Ammon's horn (tissue), 1 donor: Measurements from ENCODE around the gene MUC5B.

Experiments
- DNase-seq: peaks from one replicate; pipeline ENCODE4 v3.0.0-alpha.2; 2016; ENCODE audit warnings: low spot score

Gene MUC5B

DNA sequence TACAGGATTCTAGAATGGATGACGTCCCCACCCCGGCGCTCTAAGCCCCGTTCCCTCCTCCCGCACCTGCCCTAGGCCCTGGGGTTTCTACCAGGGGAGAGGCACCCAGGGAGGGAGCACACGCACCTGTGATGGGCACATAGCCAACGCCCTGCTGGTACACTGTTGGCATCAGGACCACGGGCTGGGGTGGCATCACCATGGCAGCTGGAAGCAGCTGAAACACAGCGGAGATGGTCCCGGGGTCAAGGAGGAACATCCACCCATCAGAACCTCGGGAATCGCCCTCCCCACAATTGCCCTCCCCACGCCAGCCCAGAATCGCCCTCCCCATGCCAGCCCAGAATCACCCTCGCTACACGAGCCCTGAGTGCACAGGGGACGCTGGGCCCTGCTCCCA, 63.0 kb downstream of the MUC5B start:
- no peak for DNase-seq

DNA sequence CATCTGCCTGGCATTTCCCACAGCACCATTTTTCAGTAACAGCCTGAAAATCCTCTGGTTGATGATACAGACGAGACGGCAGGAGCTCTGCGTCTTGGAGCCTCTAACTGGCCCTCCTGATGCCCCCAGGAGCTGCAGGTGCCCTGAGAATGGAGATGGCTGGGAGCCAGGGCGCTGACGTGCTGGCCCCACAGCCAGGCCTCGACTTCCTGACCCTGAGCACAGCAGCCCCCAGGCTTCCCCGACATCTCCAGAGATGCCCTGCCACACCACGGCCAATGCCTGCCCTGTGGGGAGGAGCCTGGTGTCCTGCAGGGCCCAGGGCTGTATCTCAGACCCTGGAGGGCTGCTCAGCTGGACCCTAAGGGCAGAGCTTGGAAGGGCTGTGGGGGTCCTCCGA, 65.1 kb downstream of the MUC5B start:
- no peak for DNase-seq

DNA sequence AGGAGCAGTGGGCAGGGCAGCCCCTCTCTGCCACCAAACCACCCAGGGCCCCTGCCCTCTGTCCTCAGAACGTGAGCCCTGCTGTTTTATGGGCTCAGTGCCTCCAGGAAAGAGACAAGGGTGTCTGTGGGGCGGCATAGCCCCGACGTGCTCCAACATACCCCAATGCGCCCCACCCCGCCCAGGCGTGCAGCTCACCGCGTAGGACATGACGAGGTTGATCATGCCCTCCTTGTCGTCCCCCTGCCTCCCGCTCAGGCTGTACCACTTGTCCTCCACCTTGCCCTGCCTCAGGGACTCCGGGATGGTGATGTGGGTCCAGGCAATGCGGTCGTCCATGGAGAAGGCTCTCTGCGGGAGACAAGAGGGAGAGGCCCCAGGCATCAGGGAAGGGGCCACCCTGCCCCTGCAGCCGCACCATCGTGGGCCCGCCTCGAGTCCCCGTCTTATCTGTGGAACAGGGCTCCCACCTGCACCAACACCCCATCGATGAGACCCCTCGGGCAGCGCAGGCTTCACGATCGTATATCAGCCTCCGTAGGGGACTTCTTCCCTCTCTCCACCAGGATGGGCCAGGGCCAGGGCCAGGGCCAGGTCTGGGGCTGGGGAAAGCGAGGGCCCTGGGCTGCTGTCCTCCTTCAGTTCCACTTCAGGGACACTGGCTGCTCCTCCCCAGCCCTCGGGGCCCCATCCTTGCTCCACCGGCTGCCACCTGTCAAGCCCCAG, 65.7 kb downstream of the MUC5B start:
- DNase-seq: no peak

DNA sequence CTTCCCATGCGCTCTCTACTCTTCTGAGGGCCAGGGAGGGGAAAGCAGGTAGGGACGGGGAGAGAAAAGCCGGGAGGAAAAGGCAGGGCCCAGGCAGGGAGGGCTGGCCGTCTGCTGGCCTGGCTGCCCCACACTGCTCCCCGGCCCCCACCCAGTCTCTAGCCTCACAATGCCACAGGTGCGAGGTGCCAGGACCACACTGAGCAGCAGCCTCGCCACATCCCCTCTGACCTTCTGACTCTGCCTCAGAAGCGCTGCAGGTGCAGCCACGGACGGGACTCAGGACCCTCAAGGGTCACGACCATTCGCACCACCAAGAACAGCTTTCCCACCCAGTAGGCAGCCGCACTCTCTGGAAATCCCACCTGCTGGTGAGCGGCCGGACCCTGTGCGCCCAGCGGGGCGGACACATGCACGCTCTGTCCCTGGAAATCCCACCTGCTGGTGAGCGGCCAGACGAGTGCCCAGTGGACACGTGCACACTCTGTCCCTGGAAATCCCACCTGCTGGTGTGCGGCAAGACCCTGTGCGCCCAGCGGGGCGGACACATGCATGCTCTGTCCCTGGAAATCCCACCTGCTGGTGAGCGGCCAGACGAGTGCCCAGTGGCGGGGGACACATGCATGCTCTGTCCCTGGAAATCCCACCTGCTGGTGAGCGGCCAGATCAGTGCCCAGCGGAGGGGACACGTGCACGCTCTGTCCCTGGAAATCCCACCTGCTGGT, 66.5 kb downstream of the MUC5B start:
- DNase-seq: no peak

DNA sequence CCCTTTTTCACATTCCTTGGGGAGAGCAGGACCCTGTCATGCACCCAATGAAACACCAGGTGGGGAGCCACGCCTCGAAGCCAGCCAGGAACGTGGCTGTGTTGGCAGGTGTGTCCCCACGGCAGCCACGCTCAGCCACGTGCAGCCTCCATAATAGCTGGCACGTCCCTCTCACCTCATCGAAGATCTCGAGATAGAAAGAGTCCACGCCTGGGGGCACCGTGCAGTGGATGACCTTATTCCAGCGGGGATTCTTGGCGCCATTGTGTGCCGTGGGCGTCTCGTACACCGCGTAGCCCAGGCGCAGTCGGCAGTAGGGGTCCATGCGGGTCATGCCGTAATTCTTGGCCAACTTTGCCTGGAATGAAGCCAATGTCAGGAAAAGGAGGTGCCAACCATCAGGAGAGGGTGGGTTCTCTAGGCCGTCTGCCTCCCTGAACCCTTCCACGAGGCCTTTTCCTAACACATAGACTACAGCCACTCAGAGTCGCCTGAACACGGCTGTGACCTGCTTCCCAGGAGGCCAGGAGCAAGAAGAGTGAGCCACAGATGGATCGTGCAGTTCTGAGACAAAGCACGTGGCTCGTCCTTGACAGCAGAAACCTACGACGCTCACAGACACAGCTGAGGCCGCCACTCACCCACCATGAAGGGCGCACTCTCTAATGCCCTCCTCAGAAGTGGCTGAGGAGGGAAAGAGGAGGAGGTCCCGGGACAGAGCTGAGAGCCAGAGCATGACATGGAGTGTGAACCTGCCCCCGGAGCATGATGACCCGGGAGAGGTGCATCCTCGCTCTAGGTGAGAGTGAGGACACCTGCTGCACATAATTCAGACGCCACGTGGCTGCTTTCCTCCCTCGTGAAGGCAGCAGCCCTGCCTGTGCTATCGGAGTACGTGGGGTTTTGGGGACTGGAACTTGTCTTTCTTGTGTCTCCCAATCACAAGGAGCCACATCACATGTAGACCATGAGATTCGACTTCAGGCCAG, 67.5 kb downstream of the MUC5B start:
- DNase-seq: no peak

DNA sequence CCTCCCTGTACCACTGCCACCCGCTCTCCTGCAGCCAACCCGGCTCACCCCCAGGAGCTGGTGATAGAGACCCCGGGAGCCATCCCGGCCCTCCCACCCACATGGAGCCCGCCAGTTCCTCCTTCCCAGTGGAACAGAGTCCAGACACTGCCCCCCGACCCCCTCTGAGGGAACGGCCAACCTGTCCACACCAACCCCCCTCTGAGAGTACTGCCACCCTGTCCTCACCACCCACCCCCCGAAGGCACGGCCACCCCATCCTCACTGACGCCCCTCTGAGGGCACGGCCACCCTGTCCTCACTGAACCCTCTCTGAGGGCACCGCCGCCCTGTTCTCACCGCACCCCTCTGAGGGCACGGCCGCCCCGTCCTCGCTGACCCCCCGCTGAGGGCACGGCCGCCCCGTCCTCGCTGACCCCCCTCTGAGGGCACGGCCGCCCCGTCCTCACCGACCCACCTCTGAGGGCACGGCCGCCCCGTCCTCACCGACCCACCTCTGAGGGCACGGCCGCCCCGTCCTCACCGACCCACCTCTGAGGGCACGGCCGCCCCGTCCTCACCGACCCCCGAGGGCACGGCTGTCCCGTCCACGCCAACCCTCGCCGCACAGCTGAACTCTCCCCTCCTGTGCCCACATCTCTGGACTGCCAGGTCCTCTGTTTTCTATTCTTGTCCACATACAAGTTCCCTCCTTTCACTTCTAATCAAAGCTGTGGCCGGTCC, 68.6 kb downstream of the MUC5B start:
- no peak for DNase-seq

DNA sequence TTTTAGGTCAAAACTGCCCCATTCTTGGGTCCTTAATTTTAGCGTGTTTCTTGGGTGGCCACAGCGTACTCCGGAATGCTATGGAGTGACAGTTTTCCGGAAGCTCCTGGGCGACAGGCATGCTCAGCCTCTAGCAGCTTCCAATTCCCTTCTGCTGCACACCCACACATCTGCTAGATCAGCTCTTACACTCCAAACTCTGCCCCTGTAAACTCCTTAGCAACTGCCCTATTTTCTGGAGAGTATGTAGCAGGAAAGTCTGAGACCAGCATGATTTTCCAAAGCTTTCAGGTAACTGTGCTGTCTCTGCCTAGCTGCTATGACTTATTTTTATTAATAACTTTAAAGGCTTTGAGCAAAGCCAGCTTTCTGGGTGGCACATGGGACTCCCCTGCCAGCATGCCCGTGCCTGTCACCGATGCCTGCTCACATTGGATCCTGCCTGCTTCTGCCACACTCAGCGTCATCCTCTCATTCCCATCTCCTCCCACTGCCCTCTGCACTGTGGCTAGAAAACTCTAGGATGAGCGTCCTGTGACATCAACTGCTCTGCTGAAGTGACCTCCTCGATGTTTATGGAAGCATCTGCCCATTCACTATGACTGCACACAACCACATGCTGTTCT, 69.3 kb downstream of the MUC5B start:
- DNase-seq: no peak

DNA sequence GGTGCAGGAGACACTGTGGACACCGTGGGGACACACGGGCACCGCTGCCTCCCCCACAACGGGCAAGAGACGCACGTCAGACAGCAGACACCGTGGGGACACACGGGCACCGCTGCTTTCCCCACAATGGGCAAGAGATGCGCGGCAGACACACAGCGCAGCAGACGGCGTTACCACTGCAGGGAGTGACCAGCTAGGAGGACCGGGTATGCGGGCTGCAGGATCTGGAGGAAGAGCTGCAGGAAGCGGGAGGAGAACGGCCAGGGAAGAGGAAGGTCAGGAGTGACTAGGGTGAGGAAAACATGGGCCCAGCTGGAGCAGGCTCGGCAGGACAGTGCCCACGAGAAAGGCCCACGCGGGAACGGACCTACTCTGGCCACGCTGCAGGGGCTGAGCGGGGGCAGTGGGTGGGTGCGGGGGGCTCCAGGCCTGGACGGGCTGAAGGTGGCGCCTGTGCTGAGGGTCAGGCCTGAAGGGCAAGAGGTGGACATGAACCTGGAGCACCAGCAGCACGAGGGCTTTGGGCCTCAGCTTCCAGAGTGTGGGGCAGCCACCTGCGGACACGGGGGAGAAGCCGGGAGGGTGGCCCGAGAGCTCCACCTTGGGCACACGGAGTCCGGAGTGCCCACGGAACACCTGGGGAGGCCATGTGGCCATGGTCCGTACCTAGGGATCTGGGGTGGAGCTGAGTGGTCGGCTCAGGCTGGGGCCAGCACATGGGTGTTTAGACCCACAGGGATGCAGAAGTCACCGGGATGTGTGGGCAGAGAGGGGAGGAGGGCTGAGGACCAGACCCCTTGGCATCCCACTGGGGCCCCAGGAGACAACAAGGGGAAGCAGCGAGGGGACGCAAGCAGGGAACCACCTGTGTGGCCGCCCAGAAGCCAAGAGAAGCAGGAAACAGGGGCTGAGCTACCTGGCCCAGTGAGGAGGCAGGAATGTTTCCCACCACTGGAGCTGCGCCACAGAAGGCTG, 70.1 kb downstream of the MUC5B start:
- no peak for DNase-seq

DNA sequence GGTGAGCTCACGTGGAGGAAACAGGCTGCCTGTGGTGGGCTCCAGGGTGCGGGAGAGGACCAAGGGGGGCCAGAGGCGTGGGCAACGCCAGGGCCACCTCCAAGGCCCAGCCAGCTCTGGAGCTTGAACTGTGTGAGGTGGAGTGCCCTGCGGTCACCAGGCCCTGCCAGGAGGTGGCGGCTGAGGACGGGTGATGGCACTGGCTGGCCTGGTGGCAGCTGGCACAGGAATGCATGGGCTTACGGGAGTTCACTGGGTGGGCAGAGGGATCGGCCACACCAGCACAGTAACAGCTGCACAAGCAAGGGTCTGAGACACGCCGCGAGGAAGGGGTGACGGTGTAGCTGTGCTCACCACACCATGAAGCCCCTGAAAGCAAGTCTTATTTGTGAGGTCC, 70.8 kb downstream of the MUC5B start:
- no peak for DNase-seq

DNA sequence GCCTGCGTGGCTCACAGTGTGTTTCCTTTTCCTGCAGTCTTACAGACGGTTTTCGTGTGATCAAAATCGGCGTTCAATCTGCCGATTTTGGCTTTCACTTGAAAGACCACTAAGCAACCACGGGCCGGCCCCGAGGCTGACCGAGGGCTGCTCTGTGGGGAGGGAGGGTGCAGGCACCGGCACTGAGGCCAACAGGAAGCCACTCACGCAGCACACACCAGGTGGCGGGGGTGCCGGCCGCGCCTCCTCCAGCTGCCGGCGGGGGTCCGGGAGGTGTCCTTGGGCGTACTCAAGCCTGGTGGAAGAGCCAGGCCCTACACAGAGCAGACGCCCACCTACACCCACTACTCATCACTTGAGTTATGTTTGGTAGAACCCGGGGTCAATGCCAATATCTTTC, 72.2 kb downstream of the MUC5B start:
- DNase-seq: no peak

DNA sequence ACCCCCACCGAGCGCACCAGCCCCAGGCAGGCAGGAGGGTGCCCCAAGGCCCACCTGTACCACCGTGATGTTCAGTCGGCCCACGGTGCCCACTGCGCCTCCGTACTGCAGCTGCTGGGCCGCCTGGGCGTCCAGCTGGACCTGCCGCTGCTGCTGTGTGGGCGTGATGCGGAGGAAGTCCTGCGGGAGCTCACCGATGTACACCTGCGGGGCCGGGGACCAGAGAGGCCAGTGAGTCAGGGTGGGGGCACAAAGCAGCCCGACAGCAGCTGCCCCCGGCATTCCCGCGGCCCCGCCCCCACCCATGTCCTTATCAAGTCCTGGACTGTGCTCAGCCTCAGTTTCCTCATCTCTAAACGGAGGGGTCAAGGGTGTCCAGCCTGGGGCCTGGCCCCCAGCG, 72.7 kb downstream of the MUC5B start:
- DNase-seq: no peak

DNA sequence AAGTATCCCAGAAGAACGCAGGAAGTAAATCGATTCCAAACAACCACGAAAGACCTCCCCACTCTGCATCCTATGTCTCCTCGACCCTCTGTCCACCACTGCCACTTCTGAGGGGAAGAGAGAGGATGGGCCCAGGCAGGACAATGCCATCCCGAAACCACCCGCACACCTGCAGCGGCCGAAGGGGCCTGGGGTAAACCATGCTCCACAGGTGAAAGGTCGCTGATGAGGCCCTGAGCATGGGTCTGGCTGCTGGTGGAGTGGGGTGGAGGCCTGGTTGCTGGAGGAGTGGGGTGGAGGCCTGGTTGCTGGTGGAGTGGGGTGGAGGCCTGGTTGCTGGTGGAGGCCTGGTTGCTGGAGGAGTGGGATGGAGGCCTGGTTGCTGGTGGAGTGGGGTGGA, 73.4 kb downstream of the MUC5B start:
- DNase-seq: no peak

DNA sequence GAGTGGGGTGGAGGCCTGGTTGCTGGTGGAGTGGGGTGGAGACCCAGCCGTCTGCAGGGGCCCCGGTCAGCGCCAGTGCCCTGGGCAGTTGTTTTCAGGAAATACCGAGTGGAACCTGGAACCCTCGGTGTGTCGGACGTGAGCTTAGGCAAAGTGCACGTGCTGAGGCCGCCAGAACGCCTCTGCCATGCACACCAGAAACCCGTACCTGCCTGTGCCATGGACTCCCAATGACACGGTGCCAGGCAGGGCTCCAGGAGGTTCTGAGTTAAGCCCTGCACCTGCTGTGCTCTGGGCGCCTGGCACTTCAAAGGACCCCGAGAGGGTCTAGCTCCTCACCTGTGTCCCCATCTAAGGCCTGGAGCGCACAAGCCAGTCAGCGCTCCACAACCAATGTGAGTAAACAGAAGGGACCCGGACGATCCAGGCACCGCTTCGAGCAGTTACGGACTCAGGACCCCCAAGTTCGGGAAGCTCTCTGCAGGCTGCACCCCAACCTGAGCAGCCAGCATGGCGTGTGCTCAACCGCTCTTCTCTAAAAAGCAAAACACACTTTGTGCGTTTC, 74.2 kb downstream of the MUC5B start:
- DNase-seq: no peak

DNA sequence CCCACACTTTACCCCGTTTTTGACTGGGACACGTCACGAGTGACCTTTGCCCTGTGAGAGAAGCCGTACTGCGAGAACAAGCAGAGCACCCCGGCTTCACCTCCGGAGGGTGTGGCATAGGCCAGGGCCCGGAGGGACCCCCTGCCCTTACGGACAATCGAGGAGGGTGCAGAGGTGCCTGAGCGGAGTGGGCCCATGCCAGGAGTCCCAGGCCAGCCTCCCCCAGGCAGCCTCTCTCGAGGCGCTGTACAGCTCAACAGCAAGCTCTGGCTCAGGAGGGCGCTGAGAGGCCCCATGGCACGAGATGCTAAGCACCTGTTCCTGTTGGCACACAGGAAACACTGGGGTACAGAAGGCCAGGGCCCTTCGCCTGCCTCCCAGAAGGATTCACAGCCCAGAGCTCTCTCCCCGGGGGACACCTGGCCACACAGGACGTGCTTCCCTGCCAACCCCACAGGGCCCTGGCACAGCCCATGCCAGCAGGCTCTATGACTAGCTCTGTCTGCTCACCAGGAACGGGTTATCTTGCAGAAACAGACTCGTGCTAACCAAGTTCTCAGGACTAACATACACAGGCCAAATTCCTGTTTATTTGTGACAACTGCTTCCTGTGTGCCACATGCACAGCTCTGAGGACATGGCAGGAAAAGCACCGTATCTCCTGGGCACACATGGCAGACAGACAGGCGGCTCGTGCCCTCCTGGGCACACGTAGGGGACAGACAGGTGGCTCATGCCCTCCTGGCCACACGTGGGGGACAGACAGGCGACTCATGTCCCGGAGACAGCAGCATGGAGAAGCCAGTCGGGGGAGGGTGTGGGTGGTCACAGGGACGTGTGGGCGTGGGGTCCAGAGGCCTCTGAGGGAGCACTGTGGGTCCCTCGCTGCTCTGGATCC, 75.0 kb downstream of the MUC5B start:
- no peak for DNase-seq

DNA sequence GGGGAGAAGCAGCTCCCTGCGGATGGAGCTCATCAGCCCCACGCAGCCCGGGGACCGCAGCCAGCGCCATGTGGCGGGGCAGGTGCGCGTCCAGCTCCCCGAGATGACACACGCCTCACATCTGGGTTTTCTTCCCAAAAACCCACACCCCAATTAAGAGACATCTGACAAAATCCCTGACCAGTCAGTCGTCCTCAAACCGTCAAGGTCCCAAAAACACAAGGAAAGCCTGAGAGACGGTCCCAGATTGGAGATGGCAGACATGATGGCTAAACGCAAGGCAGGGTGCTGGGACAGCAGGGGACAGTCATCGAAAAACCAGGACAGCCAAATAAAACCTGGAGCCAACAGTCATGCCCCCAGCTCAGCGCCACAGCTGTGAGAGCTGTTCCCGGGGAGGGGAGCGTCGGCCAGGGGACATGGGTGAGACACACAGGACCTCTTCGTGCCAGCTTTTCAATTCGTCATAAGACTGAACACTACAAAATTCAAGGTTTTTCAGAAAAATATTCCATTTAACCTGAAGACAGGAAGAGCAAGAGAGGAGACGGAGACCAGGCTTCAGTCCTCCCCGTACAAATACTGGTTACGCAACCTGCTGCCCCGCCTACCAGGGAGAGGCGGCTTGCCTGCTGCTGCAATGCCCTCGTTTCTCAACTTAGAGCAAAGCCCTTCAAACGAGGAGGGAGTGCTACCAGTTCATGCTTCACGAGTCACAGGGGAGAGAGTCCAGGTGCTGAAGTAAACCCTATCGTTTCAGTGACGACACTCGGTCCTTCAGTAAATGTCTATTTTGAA, 76.0 kb downstream of the MUC5B start:
- DNase-seq: peak; percentile 86

DNA sequence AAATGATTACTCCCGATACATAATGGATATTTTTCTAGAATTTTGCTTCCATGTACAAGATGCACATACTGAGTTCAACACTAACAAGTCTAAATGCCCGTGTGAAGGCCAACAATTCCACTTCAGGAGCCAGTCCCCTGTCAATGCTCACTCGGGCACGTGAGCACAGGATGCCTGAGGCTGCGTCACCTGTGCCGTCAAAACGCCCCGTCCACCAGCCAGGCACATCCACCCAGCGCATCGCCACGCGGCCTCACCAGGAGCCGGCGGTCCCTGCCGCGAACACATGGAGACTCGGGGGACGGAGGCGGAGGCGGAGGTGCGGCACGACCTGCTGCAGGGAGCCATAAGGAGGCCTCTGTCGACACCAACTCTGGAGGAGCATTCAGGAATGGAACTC, 76.8 kb downstream of the MUC5B start:
- DNase-seq: no peak

DNA sequence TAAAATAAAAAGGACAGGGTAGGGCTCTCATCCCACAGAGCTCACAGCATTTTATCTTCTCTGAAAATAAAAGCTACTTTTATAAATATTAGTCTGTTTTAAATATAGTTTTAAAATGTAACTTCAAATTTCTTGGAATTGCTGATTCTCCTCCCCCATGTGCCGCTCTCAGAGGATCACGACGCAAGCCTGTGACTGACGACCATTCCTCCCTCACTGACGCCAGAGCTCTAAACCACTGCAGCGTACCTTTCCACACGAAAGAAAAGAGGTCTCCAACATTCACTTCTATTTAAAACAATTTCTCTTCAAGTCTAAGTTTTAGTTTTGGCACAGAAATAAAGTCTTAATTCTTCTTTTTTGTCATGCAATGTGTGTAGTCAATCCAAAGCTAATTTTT, 77.3 kb downstream of the MUC5B start:
- no peak for DNase-seq

DNA sequence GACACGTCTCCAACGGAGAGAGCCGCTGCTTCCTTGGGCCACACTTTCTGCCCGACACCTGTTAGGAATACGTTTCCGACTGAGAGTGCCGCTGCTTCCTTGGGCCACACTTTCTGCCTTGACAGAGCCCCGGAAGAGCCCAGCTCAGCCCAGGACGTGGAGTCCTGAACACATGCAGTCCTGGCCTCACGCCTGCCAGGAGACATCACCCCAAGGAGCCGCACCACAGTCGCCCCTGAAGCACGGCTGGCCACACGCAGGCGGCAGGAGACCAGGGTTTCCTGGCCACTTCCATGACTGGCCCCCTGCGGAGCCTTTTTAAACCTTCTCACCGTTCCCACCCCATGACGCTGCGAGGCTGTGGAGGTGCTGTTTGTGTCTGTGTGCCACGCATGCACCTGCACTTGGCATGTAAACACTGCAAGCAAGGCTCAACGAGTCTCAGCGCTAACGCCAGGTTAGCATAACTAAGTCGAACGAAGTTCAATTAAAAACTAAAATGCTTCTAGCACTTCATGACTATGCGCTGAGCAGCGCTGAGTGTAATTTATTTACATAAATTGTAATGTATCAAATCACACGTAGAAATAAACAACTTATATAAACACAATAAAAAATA, 77.8 kb downstream of the MUC5B start:
- DNase-seq: no peak
